ENCODE measurements around the gene CDC27.

DNA sequence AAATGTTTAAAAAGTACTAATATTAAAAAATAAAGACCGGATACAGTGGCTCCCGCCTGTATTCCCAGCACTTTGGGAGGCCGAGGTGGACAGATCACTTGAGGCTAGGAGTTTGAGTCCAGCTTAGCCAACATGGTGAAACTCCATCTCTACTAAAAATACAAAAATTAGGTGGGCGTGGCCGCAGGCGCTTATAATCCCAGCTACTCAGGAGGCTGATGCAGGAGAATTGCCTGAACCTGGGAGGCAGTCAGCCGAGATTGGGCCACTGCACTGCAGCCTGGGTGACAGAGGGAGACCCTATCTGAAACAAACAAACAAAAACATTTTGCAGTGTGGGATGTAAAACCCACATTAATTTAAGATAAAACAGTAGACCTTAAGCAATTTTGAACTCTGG, 11.8 kb downstream of the CDC27 start:
- TF ChIP-seq, protein P1, sequence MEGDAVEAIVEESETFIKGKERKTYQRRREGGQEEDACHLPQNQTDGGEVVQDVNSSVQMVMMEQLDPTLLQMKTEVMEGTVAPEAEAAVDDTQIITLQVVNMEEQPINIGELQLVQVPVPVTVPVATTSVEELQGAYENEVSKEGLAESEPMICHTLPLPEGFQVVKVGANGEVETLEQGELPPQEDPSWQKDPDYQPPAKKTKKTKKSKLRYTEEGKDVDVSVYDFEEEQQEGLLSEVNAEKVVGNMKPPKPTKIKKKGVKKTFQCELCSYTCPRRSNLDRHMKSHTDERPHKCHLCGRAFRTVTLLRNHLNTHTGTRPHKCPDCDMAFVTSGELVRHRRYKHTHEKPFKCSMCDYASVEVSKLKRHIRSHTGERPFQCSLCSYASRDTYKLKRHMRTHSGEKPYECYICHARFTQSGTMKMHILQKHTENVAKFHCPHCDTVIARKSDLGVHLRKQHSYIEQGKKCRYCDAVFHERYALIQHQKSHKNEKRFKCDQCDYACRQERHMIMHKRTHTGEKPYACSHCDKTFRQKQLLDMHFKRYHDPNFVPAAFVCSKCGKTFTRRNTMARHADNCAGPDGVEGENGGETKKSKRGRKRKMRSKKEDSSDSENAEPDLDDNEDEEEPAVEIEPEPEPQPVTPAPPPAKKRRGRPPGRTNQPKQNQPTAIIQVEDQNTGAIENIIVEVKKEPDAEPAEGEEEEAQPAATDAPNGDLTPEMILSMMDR (conservative IDR thresholded peaks at IDR 0.05; ENCODE audit: low read depth, low read length): no peak
- no peak for TF ChIP-seq EZH2 (IDR thresholded peaks at IDR 0.05; ENCODE audit: borderline replicate concordance, low read depth, low read length, poor library complexity, severe bottlenecking)
